ENCODE results near the gene PTPN21. TPM values are rescaled to one million over a fixed set of nuclear protein-coding genes. Genes with fewer than 3 reads are reported as not detected.

PTPN21 gene
- total and polyA plus RNA-seq, 2 donors = 0.99 to 3.5 TPM

DNA sequence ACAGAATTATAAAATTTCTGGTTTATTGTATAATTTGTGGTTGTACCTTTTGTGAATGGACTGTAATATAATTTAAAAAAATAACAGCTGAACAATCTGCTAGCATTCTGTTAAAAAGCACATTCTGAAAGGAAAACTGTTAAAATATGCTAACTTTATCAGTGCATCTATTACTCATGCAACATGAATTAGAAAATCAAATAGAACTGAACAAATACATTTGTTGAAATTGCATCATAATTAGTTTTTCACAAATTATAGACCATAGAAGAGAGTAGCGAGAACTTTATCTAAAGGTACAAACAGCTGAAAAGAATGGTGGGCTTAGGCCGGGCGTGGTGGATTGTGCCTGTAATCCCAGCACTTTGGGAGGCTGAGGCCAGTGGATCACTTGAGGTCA is 33.0 kb downstream of the PTPN21 start:
- Histone ChIP-seq H3K4me3 (ENCODE audit: low read length in 2 of 2) (no peak overlapping the region), H3K4me1 (ENCODE audit: control insufficient read depth in 2 of 2, insufficient read depth in 2 of 2, low read length in 2 of 2) (no peaks in the 10 kb centered on the region), H3K27ac (ENCODE audit: low read depth in 1 of 2, low read length in 1 of 2) (no peak overlapping the region), H3K9me3 (ENCODE audit: control insufficient read depth in 2 of 2, insufficient read depth in 1 of 2, low read length in 1 of 2) (no peaks in the 10 kb centered on the region), H3K36me3 (ENCODE audit: control insufficient read depth in 2 of 2, insufficient read depth in 2 of 2, low read length in 1 of 2) (no peaks in the 10 kb centered on the region), H3K27me3 (ENCODE audit: control insufficient read depth in 2 of 2, insufficient read depth in 1 of 2, low read length in 1 of 2) (no peaks in the 10 kb centered on the region)
- 99% methylated on average over 3 of the region's 3 CpGs for WGBS
- no peak for DNase-seq (ENCODE audit: low read depth in 6 of 9, low spot score in 9 of 9)

DNA sequence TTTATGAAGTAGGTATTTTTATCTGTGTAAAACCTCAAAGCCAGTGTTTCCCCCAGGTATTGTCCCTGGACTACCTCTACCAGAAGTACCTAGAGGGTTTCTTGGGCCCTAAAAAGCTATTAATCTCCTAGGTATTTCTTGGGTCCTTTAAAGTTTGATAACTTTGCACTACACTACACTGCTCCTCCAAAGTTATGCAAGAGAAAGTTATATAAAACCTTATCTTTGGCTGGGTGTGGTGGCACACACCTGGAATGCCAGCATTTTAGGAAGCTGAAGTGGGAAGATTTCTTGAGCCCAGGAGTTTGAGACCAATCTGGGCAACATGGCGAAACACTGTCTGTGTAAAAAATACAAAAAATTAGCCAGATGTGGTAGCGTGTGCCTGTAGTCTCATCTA is 34.9 kb downstream of the PTPN21 start:
- Histone ChIP-seq H3K4me1 (ENCODE audit: control insufficient read depth in 2 of 2, insufficient read depth in 2 of 2, low read length in 2 of 2) (no peaks in the 10 kb centered on the region), H3K27ac (ENCODE audit: low read depth in 1 of 2, low read length in 1 of 2) (no peak overlapping the region), H3K4me3 (ENCODE audit: low read length in 2 of 2) (no peak overlapping the region), H3K36me3 (ENCODE audit: control insufficient read depth in 2 of 2, insufficient read depth in 2 of 2, low read length in 1 of 2) (no peaks in the 10 kb centered on the region), H3K9me3 (ENCODE audit: control insufficient read depth in 2 of 2, insufficient read depth in 1 of 2, low read length in 1 of 2) (no peaks in the 10 kb centered on the region), H3K27me3 (ENCODE audit: control insufficient read depth in 2 of 2, insufficient read depth in 1 of 2, low read length in 1 of 2) (no peaks in the 10 kb centered on the region)
- WGBS = 98% methylated on average over 2 of the region's 2 CpGs
- DNase-seq (ENCODE audit: low read depth in 6 of 9, low spot score in 9 of 9) = no peak

DNA sequence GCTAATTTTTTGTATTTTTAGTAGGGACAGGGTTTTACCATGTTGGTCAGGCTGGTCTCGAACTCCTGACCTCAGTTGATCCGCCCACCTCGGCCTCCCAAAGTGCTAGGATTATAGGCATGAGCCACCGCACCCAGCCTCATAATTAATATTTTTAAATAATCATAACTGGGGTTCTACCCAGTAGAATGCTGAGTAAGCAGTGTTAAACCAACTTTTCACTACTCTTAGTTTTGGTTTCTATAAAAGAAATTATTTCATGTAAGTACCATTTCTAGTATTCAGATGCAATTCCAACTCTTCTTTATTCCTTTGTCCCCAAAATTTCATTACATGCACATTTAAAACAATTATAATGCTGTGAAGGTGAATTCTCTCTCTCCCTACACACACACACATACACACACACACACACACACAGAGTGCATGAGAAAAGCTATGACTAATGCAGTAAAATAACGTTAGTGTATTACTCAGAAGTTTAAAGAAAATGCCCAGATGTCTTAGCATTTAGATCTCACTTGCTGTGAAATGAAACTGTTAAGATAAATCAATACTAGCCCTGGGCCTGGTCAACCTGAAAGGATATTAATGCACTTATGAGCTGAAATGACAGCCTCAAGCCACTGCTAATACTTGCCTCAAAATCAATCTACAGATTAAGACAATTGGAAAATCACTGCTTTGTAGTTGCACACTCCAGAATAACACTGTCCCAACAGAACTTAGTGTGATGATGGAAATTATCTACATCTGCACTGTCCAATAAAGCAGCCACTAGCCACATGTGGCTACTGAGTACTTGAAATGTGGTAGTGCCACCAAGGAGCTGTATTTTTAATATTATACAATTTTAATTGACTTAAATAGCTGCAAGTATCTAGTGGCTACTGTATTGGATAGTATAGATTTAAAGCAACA is 36.0 kb downstream of the PTPN21 start:
- no peaks in the 10 kb centered on the region for H3K4me1 ChIP-seq (ENCODE audit: control insufficient read depth in 2 of 2, insufficient read depth in 2 of 2, low read length in 2 of 2)
- 95% methylated on average over 5 of the region's 5 CpGs for WGBS
- H3K36me3 ChIP-seq (ENCODE audit: control insufficient read depth in 2 of 2, insufficient read depth in 2 of 2, low read length in 1 of 2) = no peaks in the 10 kb centered on the region
- H3K27ac ChIP-seq (ENCODE audit: low read depth in 1 of 2, low read length in 1 of 2) = no peak overlapping the region
- no peak for DNase-seq (ENCODE audit: low read depth in 6 of 9, low spot score in 9 of 9)
- no peaks in the 10 kb centered on the region for H3K9me3 ChIP-seq (ENCODE audit: control insufficient read depth in 2 of 2, insufficient read depth in 1 of 2, low read length in 1 of 2)
- no peaks in the 10 kb centered on the region for H3K27me3 ChIP-seq (ENCODE audit: control insufficient read depth in 2 of 2, insufficient read depth in 1 of 2, low read length in 1 of 2)
- H3K4me3 ChIP-seq (ENCODE audit: low read length in 2 of 2) = no peak overlapping the region

DNA sequence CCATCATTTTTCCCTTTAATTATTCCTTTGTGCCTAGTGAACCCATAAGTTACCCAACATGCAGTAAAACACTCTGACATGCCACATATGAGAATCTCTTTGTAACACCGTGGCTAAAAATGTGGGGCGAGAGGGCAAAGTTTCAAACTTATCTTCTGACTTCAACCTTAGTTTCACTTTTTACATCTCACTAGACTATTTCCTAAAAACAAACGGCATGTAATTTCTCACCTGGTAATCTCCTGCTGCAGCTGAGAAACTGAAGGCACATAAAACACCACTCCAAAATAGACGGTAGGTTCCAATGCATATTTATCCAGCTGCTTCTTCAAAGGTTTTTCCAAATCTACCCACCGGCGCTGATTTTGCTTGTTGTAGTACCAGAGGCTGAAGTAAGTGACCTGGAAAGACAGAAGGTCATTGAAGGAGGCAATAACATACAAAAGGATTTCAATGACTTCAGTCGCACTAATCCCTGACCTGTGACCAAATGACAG is 37.9 kb downstream of the PTPN21 start:
- H3K4me1 ChIP-seq (ENCODE audit: control insufficient read depth in 2 of 2, insufficient read depth in 2 of 2, low read length in 2 of 2) = no peaks in the 10 kb centered on the region
- H3K36me3 ChIP-seq (ENCODE audit: control insufficient read depth in 2 of 2, insufficient read depth in 2 of 2, low read length in 1 of 2) = no peaks in the 10 kb centered on the region
- no peak for DNase-seq (ENCODE audit: low read depth in 6 of 9, low spot score in 9 of 9)
- no peak overlapping the region for H3K27ac ChIP-seq (ENCODE audit: low read depth in 1 of 2, low read length in 1 of 2)
- no peaks in the 10 kb centered on the region for H3K27me3 ChIP-seq (ENCODE audit: control insufficient read depth in 2 of 2, insufficient read depth in 1 of 2, low read length in 1 of 2)
- no peaks in the 10 kb centered on the region for H3K9me3 ChIP-seq (ENCODE audit: control insufficient read depth in 2 of 2, insufficient read depth in 1 of 2, low read length in 1 of 2)
- no peak overlapping the region for H3K4me3 ChIP-seq (ENCODE audit: low read length in 2 of 2)
- 84% methylated on average over 7 of the region's 7 CpGs for WGBS

DNA sequence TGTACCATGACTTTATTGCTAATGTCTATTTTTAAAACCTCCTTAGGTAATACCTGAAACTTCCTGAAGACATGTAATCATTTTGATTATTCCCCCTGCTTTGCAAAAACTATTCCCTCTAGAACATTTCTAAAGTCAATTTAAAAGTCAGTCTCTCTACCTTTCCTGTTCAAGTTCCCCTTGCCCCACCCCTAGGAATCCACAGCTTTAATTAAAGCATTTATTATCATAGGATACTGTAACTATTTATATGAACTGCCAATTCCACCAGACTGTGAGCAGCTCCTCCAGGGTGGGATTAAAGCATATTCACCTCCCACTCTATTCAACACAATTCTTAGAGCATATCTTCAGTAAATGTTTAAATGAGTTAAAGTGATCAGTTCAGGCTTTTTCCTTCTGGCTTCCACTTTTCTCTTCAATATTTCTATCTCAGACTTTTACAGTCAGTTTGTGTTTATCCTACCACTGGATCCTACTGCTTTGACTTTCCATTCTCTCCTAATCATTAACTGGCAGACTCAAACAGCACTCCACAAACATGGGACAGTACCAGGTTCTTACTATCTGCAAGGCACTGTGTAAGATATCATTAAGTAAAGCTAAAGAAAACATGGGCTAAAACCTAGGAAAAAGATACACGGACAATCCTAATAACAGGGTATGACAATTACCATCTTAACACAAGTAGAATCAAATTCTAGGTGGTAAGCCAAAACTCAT is 39.1 kb downstream of the PTPN21 start:
- Histone ChIP-seq H3K36me3 (ENCODE audit: control insufficient read depth in 2 of 2, insufficient read depth in 2 of 2, low read length in 1 of 2) (no peaks in the 10 kb centered on the region), H3K9me3 (ENCODE audit: control insufficient read depth in 2 of 2, insufficient read depth in 1 of 2, low read length in 1 of 2) (no peaks in the 10 kb centered on the region), H3K27me3 (ENCODE audit: control insufficient read depth in 2 of 2, insufficient read depth in 1 of 2, low read length in 1 of 2) (no peaks in the 10 kb centered on the region), H3K4me1 (ENCODE audit: control insufficient read depth in 2 of 2, insufficient read depth in 2 of 2, low read length in 2 of 2) (no peaks in the 10 kb centered on the region), H3K4me3 (ENCODE audit: low read length in 2 of 2) (no peak overlapping the region), H3K27ac (ENCODE audit: low read depth in 1 of 2, low read length in 1 of 2) (no peak overlapping the region)
- WGBS = 95% methylated on average over 1 of the region's 1 CpG
- DNase-seq (ENCODE audit: low read depth in 6 of 9, low spot score in 9 of 9) = no peak

DNA sequence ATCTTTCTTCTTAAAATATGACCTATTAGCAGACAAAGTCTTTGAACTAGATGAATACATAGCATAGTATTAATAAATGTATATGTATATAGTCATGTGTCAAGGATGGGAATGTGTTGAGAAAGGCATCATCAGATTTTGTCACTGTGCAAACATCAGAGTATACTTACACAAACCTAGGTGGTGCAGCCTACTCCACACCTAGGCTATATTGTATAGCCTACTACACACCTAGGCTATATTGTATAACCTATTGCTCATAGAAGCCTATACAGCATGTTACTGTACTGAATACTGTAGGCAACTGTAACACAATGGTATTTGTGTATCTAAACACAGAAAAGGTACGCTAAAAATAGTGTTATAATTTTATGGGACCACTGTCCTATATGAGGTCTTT is 47.6 kb downstream of the PTPN21 start:
- H3K9me3 ChIP-seq (ENCODE audit: control insufficient read depth in 2 of 2, insufficient read depth in 1 of 2, low read length in 1 of 2) = no peaks in the 10 kb centered on the region
- H3K4me3 ChIP-seq (ENCODE audit: low read length in 2 of 2) = no peak overlapping the region
- no peaks in the 10 kb centered on the region for H3K4me1 ChIP-seq (ENCODE audit: control insufficient read depth in 2 of 2, insufficient read depth in 2 of 2, low read length in 2 of 2)
- H3K27ac ChIP-seq (ENCODE audit: low read depth in 1 of 2, low read length in 1 of 2) = no peak overlapping the region
- H3K27me3 ChIP-seq (ENCODE audit: control insufficient read depth in 2 of 2, insufficient read depth in 1 of 2, low read length in 1 of 2) = no peaks in the 10 kb centered on the region
- DNase-seq (ENCODE audit: low read depth in 6 of 9, low spot score in 9 of 9) = no peak
- no peaks in the 10 kb centered on the region for H3K36me3 ChIP-seq (ENCODE audit: control insufficient read depth in 2 of 2, insufficient read depth in 2 of 2, low read length in 1 of 2)
- 96% methylated on average over 1 of the region's 1 CpG for WGBS

DNA sequence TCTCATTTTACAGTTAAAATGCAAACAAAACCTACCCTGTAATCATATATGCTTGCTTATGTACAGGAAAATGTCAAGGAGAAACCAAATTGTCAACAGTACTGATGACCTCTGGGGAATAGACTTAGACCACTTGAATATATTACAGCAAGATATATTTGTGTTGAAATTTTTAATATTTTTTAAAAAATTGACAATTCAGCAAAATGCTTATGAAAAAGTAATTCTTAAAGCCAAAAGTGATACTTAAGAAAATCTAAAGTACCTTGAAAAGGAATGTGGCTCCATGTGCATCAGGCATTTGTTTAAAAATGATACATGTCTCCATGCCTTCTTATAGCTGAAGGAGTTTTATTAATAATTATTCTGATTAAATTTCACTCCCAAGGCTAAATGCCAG is 49.2 kb downstream of the PTPN21 start:
- Histone ChIP-seq H3K27ac (ENCODE audit: low read depth in 1 of 2, low read length in 1 of 2) (no peak overlapping the region), H3K4me3 (ENCODE audit: low read length in 2 of 2) (no peak overlapping the region), H3K27me3 (ENCODE audit: control insufficient read depth in 2 of 2, insufficient read depth in 1 of 2, low read length in 1 of 2) (no peaks in the 10 kb centered on the region), H3K36me3 (ENCODE audit: control insufficient read depth in 2 of 2, insufficient read depth in 2 of 2, low read length in 1 of 2) (no peaks in the 10 kb centered on the region), H3K9me3 (ENCODE audit: control insufficient read depth in 2 of 2, insufficient read depth in 1 of 2, low read length in 1 of 2) (no peaks in the 10 kb centered on the region), H3K4me1 (ENCODE audit: control insufficient read depth in 2 of 2, insufficient read depth in 2 of 2, low read length in 2 of 2) (no peaks in the 10 kb centered on the region)
- no peak for DNase-seq (ENCODE audit: low read depth in 6 of 9, low spot score in 9 of 9)

DNA sequence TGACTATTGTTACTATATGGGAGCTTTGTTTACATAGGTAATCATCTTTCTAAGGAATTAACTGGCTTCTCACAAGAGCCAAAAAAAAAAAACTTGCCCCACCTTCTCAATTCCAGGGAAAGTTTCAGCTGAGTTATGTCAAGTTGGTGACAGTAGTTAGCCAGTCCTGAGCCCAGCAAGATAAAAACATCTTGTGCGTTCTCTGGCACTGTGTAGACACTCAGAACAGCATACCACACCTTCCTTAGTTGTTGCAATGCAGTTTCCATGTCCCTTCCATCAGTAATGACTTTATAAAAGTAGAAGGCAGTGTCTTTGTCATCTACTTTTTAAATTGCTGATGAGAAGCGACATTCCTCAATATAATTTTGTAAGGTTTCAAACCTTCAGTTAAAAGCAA is 50.2 kb downstream of the PTPN21 start:
- WGBS = 97% methylated on average over 2 of the region's 2 CpGs
- Histone ChIP-seq H3K27me3 (ENCODE audit: control insufficient read depth in 2 of 2, insufficient read depth in 1 of 2, low read length in 1 of 2) (no peaks in the 10 kb centered on the region), H3K27ac (ENCODE audit: low read depth in 1 of 2, low read length in 1 of 2) (no peak overlapping the region), H3K4me1 (ENCODE audit: control insufficient read depth in 2 of 2, insufficient read depth in 2 of 2, low read length in 2 of 2) (no peaks in the 10 kb centered on the region), H3K36me3 (ENCODE audit: control insufficient read depth in 2 of 2, insufficient read depth in 2 of 2, low read length in 1 of 2) (no peaks in the 10 kb centered on the region), H3K4me3 (ENCODE audit: low read length in 2 of 2) (no peak overlapping the region), H3K9me3 (ENCODE audit: control insufficient read depth in 2 of 2, insufficient read depth in 1 of 2, low read length in 1 of 2) (no peaks in the 10 kb centered on the region)
- DNase-seq (ENCODE audit: low read depth in 6 of 9, low spot score in 9 of 9) = no peak

DNA sequence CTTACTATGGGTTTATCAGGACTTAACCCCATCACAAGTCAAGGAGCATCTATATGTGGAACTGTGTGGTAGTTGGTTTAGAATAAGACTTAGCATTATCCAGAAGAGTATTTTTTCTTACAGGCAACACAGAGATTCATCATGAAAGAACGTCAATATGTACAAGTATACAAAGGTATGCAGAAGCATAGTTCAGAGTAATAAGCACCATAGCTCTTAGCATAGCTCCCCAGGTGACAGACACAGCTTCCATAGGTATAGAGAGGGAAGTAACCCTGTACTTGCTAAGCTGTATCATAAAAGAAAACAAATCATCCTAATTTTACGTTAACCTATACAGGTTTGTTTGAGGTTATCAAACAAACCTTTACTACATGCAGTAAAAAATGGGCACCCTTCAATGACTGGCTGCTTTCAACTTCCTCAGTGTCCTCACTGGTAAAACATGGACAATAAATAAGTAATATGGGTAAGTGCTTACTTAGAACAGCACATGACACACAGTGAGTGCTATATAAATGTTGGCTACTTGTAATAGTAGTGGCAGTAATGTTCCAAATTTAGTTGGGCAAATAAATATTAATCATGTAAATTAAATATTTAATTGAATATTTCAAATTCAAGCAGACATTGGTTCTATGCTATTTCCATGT is 50.9 kb downstream of the PTPN21 start:
- no peak overlapping the region for H3K4me3 ChIP-seq (ENCODE audit: low read length in 2 of 2)
- H3K4me1 ChIP-seq (ENCODE audit: control insufficient read depth in 2 of 2, insufficient read depth in 2 of 2, low read length in 2 of 2) = no peaks in the 10 kb centered on the region
- H3K27me3 ChIP-seq (ENCODE audit: control insufficient read depth in 2 of 2, insufficient read depth in 1 of 2, low read length in 1 of 2) = no peaks in the 10 kb centered on the region
- no peaks in the 10 kb centered on the region for H3K9me3 ChIP-seq (ENCODE audit: control insufficient read depth in 2 of 2, insufficient read depth in 1 of 2, low read length in 1 of 2)
- 92% methylated on average over 2 of the region's 2 CpGs for WGBS
- no peak overlapping the region for H3K27ac ChIP-seq (ENCODE audit: low read depth in 1 of 2, low read length in 1 of 2)
- no peaks in the 10 kb centered on the region for H3K36me3 ChIP-seq (ENCODE audit: control insufficient read depth in 2 of 2, insufficient read depth in 2 of 2, low read length in 1 of 2)
- no peak for DNase-seq (ENCODE audit: low read depth in 6 of 9, low spot score in 9 of 9)

Data from thymus (tissue), 11 donors.